ENCODE results near the gene MTARC2.

MTARC2 gene

DNA sequence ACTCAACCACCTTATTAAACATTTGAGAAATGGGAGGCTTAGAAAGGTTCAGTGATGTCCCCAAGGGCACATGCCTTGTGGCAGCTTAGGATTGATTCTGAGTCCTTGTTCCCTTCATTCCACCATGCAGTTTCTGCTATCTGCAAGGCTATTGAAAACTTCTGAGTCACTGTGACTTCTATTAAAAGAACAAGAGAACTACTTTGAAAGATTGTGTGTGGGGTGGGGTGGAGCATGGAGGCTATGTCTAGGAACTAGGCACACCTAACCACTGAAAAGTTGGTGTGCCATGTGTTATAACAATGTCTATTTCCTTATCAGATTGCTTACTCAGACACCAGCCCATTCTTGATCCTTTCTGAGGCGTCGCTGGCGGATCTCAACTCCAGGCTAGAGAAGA lies 49.4 kb downstream of the MTARC2 start:
- Histone ChIP-seq H3K27me3 (ENCODE audit: control insufficient read depth, insufficient read depth, low read length, poor library complexity, severe bottlenecking) (no peaks in the 10 kb centered on the region), H3K9me3 (ENCODE audit: control insufficient read depth, low read length) (no peaks in the 10 kb centered on the region), H3K4me3 (ENCODE audit: insufficient read depth, low read depth, low read length) (no peak overlapping the region), H3K4me1 (ENCODE audit: control insufficient read depth, insufficient read depth, low read length) (no peaks in the 10 kb centered on the region), H3K36me3 (ENCODE audit: control insufficient read depth, insufficient read depth, low read length) (no peaks in the 10 kb centered on the region), H3K27ac (ENCODE audit: insufficient read depth, low read depth, low read length, poor library complexity, severe bottlenecking) (no peak overlapping the region)
- WGBS, 2 experiments, result 94 to 97% methylated on average over 3 of the region's 3 CpGs

DNA sequence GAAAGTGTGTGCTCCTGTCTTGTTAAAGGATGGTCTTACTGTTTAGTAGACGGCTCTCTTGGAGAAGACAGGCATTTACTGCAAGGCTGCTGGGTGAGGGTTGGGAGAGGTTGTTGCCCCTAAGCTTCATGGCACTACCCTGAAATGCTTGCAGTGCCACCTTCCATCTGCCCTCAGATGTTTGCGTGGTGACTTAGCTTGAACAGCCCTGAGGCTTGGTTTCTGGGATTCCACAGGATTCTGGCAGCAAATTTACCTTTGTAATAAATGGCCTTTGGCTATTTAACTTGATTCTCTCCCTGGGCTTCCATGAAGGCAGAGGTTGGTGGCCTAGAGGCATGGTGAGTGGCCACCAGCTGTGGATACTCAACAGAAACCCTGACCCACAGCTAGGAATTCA lies 50.2 kb downstream of the MTARC2 start:
- Histone ChIP-seq H3K27me3 (ENCODE audit: control insufficient read depth, insufficient read depth, low read length, poor library complexity, severe bottlenecking) (no peaks in the 10 kb centered on the region), H3K4me3 (ENCODE audit: insufficient read depth, low read depth, low read length) (no peak overlapping the region), H3K36me3 (ENCODE audit: control insufficient read depth, insufficient read depth, low read length) (no peaks in the 10 kb centered on the region), H3K4me1 (ENCODE audit: control insufficient read depth, insufficient read depth, low read length) (no peaks in the 10 kb centered on the region), H3K27ac (ENCODE audit: insufficient read depth, low read depth, low read length, poor library complexity, severe bottlenecking) (no peak overlapping the region), H3K9me3 (ENCODE audit: control insufficient read depth, low read length) (no peaks in the 10 kb centered on the region)
- 97 to 100% methylated on average over 2 of the region's 2 CpGs for WGBS, 2 experiments

DNA sequence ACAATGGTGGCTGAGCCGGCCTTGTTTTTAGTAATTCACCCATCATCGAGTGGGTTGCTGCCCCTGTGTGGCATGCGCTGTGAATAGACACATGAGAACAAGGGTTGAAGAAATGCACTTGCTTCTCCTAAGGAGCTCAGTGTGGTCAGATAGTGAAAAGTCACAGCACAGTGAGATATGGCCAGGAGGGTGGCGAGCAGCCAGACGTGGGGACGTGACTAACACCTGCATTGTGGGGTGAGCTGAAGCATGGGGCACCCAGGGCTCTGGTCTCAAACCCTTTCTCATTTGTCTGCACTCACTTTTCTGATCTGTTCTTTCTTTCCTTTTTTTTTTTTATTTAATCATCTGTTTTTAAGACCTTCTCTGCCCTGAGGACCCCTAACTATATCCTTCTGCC lies 52.1 kb downstream of the MTARC2 start:
- H3K36me3 ChIP-seq (ENCODE audit: control insufficient read depth, insufficient read depth, low read length), result no peaks in the 10 kb centered on the region
- no peak overlapping the region for H3K4me3 ChIP-seq (ENCODE audit: insufficient read depth, low read depth, low read length)
- no peaks in the 10 kb centered on the region for H3K4me1 ChIP-seq (ENCODE audit: control insufficient read depth, insufficient read depth, low read length)
- H3K9me3 ChIP-seq (ENCODE audit: control insufficient read depth, low read length), result no peaks in the 10 kb centered on the region
- H3K27ac ChIP-seq (ENCODE audit: insufficient read depth, low read depth, low read length, poor library complexity, severe bottlenecking), result no peak overlapping the region
- WGBS, 2 experiments, result 94 to 96% methylated on average over 6 of the region's 6 CpGs
- H3K27me3 ChIP-seq (ENCODE audit: control insufficient read depth, insufficient read depth, low read length, poor library complexity, severe bottlenecking), result no peaks in the 10 kb centered on the region

DNA sequence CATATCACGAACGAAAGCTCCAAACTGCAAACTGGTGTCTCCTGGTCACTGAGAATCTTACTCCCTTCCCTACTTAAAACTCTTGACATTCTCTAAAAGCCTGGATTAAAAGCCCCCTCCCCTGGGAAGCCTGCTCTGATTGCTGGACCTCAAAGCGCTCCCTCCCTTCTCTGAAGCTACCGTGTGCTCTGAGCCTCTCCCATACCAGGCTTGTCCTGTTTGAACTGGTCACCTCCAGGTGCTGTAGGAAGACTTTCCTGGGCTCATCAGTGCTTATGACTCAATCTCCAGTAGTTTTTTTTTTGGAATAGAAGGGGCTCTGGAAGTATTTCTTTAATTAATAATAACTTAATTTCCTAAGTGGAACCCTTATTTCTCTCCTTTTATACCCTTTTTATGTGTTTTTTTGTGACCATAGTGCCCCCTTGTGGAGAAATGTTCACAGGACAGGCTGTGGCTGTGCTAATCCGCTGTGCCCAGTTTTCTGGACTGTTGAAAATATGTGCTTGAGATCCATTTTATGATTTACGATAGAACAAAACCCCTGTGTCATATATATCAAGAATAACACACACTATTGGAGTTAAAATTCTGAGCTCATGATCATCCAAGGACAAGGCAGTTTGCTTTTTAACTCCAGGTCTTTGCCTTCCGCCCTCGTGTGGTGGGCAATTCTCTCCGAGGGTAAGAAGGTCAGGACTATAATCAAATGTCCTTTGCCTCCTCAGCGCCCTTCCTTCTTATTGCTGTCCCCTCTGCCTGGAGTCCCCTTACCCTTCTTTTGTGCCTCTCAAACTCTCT lies 55.5 kb downstream of the MTARC2 start:
- H3K9me3 ChIP-seq (ENCODE audit: control insufficient read depth, low read length), result no peaks in the 10 kb centered on the region
- WGBS, 2 experiments, result 84 to 85% methylated on average over 10 of the region's 10 CpGs
- no peaks in the 10 kb centered on the region for H3K4me1 ChIP-seq (ENCODE audit: control insufficient read depth, insufficient read depth, low read length)
- H3K27ac ChIP-seq (ENCODE audit: insufficient read depth, low read depth, low read length, poor library complexity, severe bottlenecking), result no peak overlapping the region
- no peaks in the 10 kb centered on the region for H3K36me3 ChIP-seq (ENCODE audit: control insufficient read depth, insufficient read depth, low read length)
- H3K27me3 ChIP-seq (ENCODE audit: control insufficient read depth, insufficient read depth, low read length, poor library complexity, severe bottlenecking), result no peaks in the 10 kb centered on the region
- no peak overlapping the region for H3K4me3 ChIP-seq (ENCODE audit: insufficient read depth, low read depth, low read length)

DNA sequence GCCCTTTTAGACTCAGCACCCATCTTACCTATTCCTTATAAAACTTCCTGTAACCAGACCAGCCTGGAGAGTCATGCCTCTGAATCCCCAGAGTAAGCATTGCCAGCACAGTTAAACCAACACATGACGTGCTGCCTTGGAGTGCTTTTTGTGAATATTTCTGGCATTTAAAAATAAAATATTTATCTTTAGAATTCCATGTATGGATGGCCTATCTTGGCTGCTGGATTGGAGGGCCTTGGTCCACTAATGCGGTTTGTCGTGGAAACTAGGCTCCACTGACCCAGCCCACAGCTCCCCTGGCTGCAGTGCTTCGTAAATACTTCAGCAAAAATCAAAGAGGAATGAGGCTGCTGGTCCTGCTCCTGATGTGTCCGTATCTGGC lies 56.1 kb downstream of the MTARC2 start:
- no peaks in the 10 kb centered on the region for H3K27me3 ChIP-seq (ENCODE audit: control insufficient read depth, insufficient read depth, low read length, poor library complexity, severe bottlenecking)
- no peak overlapping the region for H3K4me3 ChIP-seq (ENCODE audit: insufficient read depth, low read depth, low read length)
- H3K36me3 ChIP-seq (ENCODE audit: control insufficient read depth, insufficient read depth, low read length), result no peaks in the 10 kb centered on the region
- no peaks in the 10 kb centered on the region for H3K9me3 ChIP-seq (ENCODE audit: control insufficient read depth, low read length)
- 93 to 96% methylated on average over 5 of the region's 5 CpGs for WGBS, 2 experiments
- no peak overlapping the region for H3K27ac ChIP-seq (ENCODE audit: insufficient read depth, low read depth, low read length, poor library complexity, severe bottlenecking)
- no peaks in the 10 kb centered on the region for H3K4me1 ChIP-seq (ENCODE audit: control insufficient read depth, insufficient read depth, low read length)

DNA sequence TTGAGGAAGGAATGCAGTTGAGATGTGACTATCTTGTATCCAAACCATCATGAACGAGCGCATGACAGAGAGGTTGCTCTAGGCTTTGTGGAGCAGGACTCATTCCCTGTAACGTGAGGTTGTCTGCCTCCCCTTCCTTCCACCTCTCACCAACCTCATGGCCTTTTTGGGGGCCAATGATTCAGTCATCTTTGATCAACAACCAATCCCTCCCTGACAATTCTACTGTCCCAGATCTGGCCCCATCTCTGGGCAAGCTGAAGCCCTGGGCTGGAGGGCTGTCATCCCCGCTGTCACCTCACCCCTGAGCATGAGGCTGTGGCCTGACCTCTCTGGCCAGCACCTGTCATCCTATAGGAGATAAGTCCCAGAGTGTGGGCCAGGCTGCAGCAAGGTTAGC lies 58.3 kb downstream of the MTARC2 start:
- Histone ChIP-seq H3K9me3 (ENCODE audit: control insufficient read depth, low read length) (no peaks in the 10 kb centered on the region), H3K36me3 (ENCODE audit: control insufficient read depth, insufficient read depth, low read length) (no peaks in the 10 kb centered on the region), H3K4me3 (ENCODE audit: insufficient read depth, low read depth, low read length) (no peak overlapping the region), H3K4me1 (ENCODE audit: control insufficient read depth, insufficient read depth, low read length) (no peaks in the 10 kb centered on the region), H3K27ac (ENCODE audit: insufficient read depth, low read depth, low read length, poor library complexity, severe bottlenecking) (no peak overlapping the region), H3K27me3 (ENCODE audit: control insufficient read depth, insufficient read depth, low read length, poor library complexity, severe bottlenecking) (no peaks in the 10 kb centered on the region)
- 91 to 95% methylated on average over 4 of the region's 4 CpGs for WGBS, 2 experiments

DNA sequence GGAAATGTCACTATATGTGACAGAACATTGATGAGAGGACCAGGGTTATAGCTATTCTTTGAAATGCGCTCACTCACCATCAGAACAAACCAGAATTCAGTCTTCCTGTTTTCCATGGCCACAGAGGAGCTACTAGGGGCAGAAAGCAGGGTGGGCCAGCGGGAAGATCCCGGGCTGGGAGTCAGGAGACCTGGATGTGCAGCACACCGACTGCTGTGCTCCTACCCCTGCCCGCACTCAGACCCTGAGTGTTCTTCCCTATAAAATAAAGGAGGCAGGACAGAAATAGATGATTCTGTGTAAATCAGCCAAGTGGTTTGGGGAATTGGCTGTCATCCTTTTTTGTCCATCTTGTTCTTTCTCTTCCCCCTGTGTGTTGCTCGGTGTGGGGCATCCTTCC lies 59.6 kb downstream of the MTARC2 start:
- Histone ChIP-seq H3K36me3 (ENCODE audit: control insufficient read depth, insufficient read depth, low read length) (no peaks in the 10 kb centered on the region), H3K27ac (ENCODE audit: insufficient read depth, low read depth, low read length, poor library complexity, severe bottlenecking) (no peak overlapping the region), H3K4me3 (ENCODE audit: insufficient read depth, low read depth, low read length) (no peak overlapping the region), H3K27me3 (ENCODE audit: control insufficient read depth, insufficient read depth, low read length, poor library complexity, severe bottlenecking) (no peaks in the 10 kb centered on the region), H3K4me1 (ENCODE audit: control insufficient read depth, insufficient read depth, low read length) (no peaks in the 10 kb centered on the region), H3K9me3 (ENCODE audit: control insufficient read depth, low read length) (no peaks in the 10 kb centered on the region)
- WGBS, 2 experiments, result 74 to 79% methylated on average over 6 of the region's 6 CpGs

DNA sequence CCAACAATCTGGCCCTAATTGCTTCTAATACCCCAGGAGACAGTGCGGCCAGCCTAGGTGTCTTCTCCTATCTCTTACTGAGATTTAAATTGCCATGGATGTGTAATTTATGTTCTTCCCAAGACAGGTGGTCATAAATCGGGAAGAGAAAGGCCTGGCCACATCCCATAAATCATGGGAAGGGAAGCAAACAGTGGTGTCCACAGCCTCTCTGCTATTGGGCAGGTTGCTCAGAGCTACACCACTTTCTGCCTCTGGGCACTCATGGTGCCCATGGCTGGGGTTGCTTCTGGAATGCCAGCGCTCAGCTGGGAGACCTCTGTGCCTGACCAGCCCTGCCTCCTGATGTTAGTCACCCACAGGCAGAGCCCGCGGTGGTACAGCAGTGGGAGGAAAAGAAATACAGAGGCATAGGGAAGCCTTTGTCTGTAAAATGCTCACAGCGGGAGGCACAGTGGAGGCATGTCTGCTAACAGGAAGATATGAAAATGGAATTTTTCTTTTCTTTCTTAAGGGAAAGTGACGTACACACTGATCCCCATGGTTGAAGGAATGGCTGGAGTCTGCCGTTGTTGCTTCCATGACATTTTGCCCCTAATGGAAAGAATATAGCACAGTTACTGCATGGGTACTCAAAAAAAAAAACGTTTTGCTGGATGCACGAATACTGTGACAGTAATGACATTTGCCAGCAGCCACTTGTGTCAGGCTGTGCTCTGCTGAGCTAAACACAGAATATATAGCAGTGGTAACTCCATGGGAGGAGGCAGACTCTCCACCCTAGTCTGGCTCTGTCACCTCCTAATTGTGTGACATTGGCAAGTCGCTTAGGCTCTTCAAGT lies 60.4 kb downstream of the MTARC2 start:
- Histone ChIP-seq H3K9me3 (ENCODE audit: control insufficient read depth, low read length) (no peaks in the 10 kb centered on the region), H3K36me3 (ENCODE audit: control insufficient read depth, insufficient read depth, low read length) (no peaks in the 10 kb centered on the region), H3K4me1 (ENCODE audit: control insufficient read depth, insufficient read depth, low read length) (no peaks in the 10 kb centered on the region), H3K27me3 (ENCODE audit: control insufficient read depth, insufficient read depth, low read length, poor library complexity, severe bottlenecking) (no peaks in the 10 kb centered on the region), H3K27ac (ENCODE audit: insufficient read depth, low read depth, low read length, poor library complexity, severe bottlenecking) (no peak overlapping the region), H3K4me3 (ENCODE audit: insufficient read depth, low read depth, low read length) (no peak overlapping the region)
- 83 to 85% methylated on average over 11 of the region's 11 CpGs for WGBS, 2 experiments

DNA sequence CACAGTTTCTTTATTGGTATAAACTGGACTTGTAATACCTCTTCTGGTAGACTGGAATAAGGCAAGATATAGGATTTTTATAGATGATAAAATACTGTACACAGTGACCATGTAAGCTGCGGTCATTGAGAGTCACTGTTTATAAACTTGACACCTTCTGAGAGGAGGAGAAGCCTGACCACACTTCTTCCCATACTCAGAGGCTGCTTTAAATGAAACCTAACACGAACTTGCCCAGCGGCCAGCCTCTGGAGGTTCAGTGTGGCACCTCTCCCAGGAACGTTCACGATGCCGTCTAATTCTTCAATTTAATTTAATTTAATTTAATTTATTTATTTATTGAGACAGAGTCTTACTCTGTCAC lies 61.0 kb downstream of the MTARC2 start:
- no peaks in the 10 kb centered on the region for H3K36me3 ChIP-seq (ENCODE audit: control insufficient read depth, insufficient read depth, low read length)
- H3K4me3 ChIP-seq (ENCODE audit: insufficient read depth, low read depth, low read length), result no peak overlapping the region
- H3K9me3 ChIP-seq (ENCODE audit: control insufficient read depth, low read length), result no peaks in the 10 kb centered on the region
- WGBS, 2 experiments, result 76 to 85% methylated on average over 5 of the region's 6 CpGs
- H3K27ac ChIP-seq (ENCODE audit: insufficient read depth, low read depth, low read length, poor library complexity, severe bottlenecking), result no peak overlapping the region
- no peaks in the 10 kb centered on the region for H3K27me3 ChIP-seq (ENCODE audit: control insufficient read depth, insufficient read depth, low read length, poor library complexity, severe bottlenecking)
- no peaks in the 10 kb centered on the region for H3K4me1 ChIP-seq (ENCODE audit: control insufficient read depth, insufficient read depth, low read length)

DNA sequence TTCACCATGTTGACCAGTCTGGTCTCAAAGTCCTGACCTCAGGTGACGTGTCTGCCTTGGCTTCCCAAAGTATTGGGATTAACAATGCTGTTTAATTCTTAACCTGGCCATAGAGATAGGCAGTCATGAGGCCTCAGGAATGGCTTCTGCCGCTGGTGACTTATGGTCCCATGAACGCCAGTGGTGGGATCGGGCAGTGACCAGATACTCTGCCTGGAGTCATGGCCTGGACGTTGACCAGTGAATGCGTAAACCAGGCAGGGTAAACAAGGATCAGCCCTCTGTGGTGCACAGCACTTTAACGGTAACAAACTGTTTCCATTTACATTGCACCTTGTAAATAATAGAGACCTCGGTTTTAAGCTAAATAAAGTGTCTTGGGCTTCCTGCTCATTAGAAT lies 61.6 kb downstream of the MTARC2 start:
- Histone ChIP-seq H3K4me3 (ENCODE audit: insufficient read depth, low read depth, low read length) (no peak overlapping the region), H3K9me3 (ENCODE audit: control insufficient read depth, low read length) (no peaks in the 10 kb centered on the region), H3K4me1 (ENCODE audit: control insufficient read depth, insufficient read depth, low read length) (no peaks in the 10 kb centered on the region), H3K27ac (ENCODE audit: insufficient read depth, low read depth, low read length, poor library complexity, severe bottlenecking) (no peak overlapping the region), H3K36me3 (ENCODE audit: control insufficient read depth, insufficient read depth, low read length) (no peaks in the 10 kb centered on the region), H3K27me3 (ENCODE audit: control insufficient read depth, insufficient read depth, low read length, poor library complexity, severe bottlenecking) (no peaks in the 10 kb centered on the region)
- 90 to 94% methylated on average over 7 to 8 of the region's 8 CpGs for WGBS, 2 experiments
